HL-60 (cell line): ENCODE data around the gene OR6C65.
"Not testable (repeated sequence)": the region's sequence is repeated elsewhere in the genome, so short reads cannot be mapped to it uniquely, and the experiment has no call there.

Source experiments
- DNase-seq, 2 experiments: peaks; one replicate each; pipeline ENCODE4 v3.0.0-alpha.2; 2010 to 2020; ENCODE audit warnings: low read depth in 1 of 2, low spot score in 1 of 2
- H3K27ac ChIP-seq: fragments of 250-450 bp; sonication (Bioruptor Pico); replicated peaks from 2 replicates; pipeline ENCODE4 v1.5.1; 2020; ENCODE audit warnings: mild to moderate bottlenecking, moderate library complexity
- H3K27me3 ChIP-seq: fragments of 250-450 bp; sonication (Bioruptor Pico); 2 replicates; pipeline ENCODE4 v1.5.1; 2021; ENCODE audit warnings: mild to moderate bottlenecking, moderate library complexity; ENCODE audit not compliant: insufficient read depth, poor library complexity, severe bottlenecking
- H3K4me3 ChIP-seq: replicated peaks from 2 replicates; pipeline ENCODE4 v1.5.1; 2011; ENCODE audit warnings: mild to moderate bottlenecking, control low read depth, low read length; ENCODE audit not compliant: insufficient read depth
- GABPA ChIP-seq: IDR thresholded peaks from 2 replicates; pipeline ENCODE4 v1.6.1; 2012; ENCODE audit warnings: low read depth
- POLR2AphosphoS5 ChIP-seq: IDR thresholded peaks from 2 replicates; pipeline ENCODE4 v1.6.1; 2012; ENCODE audit warnings: low read depth
- SPI1 ChIP-seq: IDR thresholded peaks from 2 replicates; pipeline ENCODE4 v1.6.1; 2012; ENCODE audit warnings: low read depth, mild to moderate bottlenecking, borderline replicate concordance
- TF ChIP-seq, protein P1 (sequence below): IDR thresholded peaks from 2 replicates; pipeline ENCODE4 v1.6.1; 2012; ENCODE audit warnings: low read depth; ENCODE audit not compliant: insufficient replicate concordance
- TF ChIP-seq, protein P2 (sequence below): IDR thresholded peaks from one replicate; pipeline ENCODE4 v1.5.1; 2011; ENCODE audit warnings: low read length, control low read depth, inconsistent platforms; ENCODE audit not compliant: insufficient read depth

OR6C65 gene

GRCh38 chr12:55407866-55408265 is 7.5 kb downstream of the OR6C65 start:
- Histone ChIP-seq H3K27me3 (peaks cover 2% of the 10 kb centered on the region), H3K4me3 (no peak overlapping the region), H3K27ac (no peak overlapping the region)
- DNase-seq: no peak
- TF ChIP-seq GABPA (no peak), POLR2AphosphoS5 (no peak), SPI1 (no peak)
- TF ChIP-seq, protein P1, sequence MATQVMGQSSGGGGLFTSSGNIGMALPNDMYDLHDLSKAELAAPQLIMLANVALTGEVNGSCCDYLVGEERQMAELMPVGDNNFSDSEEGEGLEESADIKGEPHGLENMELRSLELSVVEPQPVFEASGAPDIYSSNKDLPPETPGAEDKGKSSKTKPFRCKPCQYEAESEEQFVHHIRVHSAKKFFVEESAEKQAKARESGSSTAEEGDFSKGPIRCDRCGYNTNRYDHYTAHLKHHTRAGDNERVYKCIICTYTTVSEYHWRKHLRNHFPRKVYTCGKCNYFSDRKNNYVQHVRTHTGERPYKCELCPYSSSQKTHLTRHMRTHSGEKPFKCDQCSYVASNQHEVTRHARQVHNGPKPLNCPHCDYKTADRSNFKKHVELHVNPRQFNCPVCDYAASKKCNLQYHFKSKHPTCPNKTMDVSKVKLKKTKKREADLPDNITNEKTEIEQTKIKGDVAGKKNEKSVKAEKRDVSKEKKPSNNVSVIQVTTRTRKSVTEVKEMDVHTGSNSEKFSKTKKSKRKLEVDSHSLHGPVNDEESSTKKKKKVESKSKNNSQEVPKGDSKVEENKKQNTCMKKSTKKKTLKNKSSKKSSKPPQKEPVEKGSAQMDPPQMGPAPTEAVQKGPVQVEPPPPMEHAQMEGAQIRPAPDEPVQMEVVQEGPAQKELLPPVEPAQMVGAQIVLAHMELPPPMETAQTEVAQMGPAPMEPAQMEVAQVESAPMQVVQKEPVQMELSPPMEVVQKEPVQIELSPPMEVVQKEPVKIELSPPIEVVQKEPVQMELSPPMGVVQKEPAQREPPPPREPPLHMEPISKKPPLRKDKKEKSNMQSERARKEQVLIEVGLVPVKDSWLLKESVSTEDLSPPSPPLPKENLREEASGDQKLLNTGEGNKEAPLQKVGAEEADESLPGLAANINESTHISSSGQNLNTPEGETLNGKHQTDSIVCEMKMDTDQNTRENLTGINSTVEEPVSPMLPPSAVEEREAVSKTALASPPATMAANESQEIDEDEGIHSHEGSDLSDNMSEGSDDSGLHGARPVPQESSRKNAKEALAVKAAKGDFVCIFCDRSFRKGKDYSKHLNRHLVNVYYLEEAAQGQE: no peak

DNA sequence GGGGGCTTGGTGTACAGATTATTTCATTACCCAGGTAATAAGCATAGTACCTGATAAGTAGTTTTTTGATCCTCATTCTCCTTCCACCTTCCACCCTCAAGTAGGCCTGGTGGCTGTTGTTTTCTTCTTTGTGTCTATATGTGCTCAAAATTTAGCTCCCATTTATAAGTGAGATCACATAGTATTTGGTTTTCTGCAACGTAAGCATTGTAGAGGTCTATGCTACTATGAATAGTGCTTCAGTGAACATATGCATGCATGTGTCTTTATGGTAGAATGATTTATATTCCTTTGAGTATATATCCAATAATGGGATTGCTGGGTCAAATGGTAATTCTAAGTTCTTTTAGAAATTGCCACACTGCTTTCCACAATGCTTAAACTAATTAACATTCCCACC is 8.8 kb downstream of the OR6C65 start:
- not testable (repeated sequence) for H3K27ac ChIP-seq, DNase-seq, H3K27me3 ChIP-seq, H3K4me3 ChIP-seq

DNA sequence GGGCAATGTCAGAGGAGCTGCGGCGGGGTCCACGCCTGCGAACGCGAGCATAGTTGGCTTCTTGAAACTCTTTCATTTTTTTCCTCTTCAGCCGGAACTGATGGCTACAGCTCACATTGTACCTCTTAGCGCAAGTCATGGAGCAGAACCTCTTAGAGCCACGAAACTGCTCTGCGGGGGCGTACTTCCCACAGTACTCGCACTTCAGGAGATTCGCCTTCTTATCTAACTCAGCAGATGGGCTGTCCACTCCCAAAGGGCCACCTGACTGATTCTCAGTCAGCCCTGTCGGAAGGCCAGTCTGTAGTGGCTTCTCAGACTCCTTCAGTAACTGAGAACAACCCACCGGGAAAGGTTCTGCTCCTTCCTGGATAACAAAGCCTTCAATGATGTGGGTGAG is 11.8 kb downstream of the OR6C65 start:
- H3K27me3 ChIP-seq: peaks cover 13% of the 10 kb centered on the region
- not testable (repeated sequence) for DNase-seq, H3K27ac ChIP-seq, H3K4me3 ChIP-seq

- H3K27me3 ChIP-seq: peaks cover 10% of the 10 kb centered on the region
- H3K4me3 ChIP-seq: not testable (repeated sequence)
Observed at GRCh38 chr12:55413498-55414388, 13.4 kb downstream of the OR6C65 start.

GRCh38 chr12:55414396-55414823 is 14.1 kb downstream of the OR6C65 start:
- peaks cover 10% of the 10 kb centered on the region for H3K27me3 ChIP-seq
- not testable (repeated sequence) for H3K4me3 ChIP-seq, DNase-seq, H3K27ac ChIP-seq

More at GRCh38 chr12:55413498-55414388, 13.4 kb downstream of the OR6C65 start:
- not testable (repeated sequence) for DNase-seq, H3K27ac ChIP-seq

DNA sequence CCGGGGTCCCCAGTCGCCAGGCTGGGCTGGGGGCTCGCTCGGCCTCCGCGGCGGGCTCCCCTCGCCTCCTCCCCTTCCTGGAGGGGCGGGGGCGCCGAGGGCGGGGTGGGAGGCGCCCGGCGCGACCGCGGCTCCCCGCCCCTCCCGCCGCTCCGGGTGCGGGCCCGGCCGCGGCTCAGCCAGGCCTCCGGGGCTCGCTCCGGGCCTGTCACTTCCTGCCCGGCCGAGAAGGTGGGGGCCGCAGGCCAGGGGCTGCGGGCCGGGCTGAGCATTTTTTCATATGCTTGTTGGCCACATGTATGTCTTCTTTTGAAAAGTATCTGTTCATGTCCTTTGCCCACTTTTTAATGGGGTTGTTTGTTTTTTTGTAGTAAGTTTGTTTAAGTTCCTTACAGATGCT is 14.6 kb downstream of the OR6C65 start:
- not testable (repeated sequence) for DNase-seq, H3K27ac ChIP-seq, H3K4me3 ChIP-seq
- peaks cover 10% of the 10 kb centered on the region for H3K27me3 ChIP-seq

DNA sequence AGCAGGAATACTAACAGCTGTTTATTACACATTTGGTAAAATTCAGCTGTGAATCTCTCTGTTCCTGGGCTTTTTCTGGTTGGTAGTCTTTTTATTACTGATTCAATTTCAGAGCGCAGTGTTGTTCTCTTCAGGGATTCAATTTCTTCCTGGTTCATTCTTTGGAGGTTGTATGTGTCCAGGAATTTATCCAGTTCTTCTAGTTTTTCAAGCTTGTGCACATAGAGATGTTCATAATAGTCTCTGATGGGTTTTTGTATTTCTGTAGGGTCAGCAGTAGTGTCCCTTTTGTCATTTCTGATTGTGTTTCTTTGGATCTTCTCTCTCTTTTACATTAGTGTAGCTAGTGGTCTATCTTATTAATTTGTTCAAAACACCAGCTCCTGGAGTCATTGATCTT is 16.6 kb downstream of the OR6C65 start:
- TF ChIP-seq, protein P2, sequence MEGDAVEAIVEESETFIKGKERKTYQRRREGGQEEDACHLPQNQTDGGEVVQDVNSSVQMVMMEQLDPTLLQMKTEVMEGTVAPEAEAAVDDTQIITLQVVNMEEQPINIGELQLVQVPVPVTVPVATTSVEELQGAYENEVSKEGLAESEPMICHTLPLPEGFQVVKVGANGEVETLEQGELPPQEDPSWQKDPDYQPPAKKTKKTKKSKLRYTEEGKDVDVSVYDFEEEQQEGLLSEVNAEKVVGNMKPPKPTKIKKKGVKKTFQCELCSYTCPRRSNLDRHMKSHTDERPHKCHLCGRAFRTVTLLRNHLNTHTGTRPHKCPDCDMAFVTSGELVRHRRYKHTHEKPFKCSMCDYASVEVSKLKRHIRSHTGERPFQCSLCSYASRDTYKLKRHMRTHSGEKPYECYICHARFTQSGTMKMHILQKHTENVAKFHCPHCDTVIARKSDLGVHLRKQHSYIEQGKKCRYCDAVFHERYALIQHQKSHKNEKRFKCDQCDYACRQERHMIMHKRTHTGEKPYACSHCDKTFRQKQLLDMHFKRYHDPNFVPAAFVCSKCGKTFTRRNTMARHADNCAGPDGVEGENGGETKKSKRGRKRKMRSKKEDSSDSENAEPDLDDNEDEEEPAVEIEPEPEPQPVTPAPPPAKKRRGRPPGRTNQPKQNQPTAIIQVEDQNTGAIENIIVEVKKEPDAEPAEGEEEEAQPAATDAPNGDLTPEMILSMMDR: no peak
- TF ChIP-seq, protein P1: no peak
- TF ChIP-seq SPI1 (no peak), POLR2AphosphoS5 (no peak), GABPA (no peak)
- Histone ChIP-seq H3K27ac (no peak overlapping the region), H3K4me3 (no peak overlapping the region), H3K27me3 (peaks cover 10% of the 10 kb centered on the region)
- no peak for DNase-seq
